Upper lobe of left lung (tissue), 4 donors: ENCODE measurements around the gene TAAR2.

Source experiments
- CTCF ChIP-seq, 6 experiments: fragments of 450-650 bp in 4 of 6; fragments of 200-600 bp in 2 of 6; sonication (generic) in 2 of 6; IDR thresholded peaks; one replicate each; pipeline ENCODE4 v1.5.1; 2016 to 2019; ENCODE audit warnings: antibody characterized with exemption in 6 of 6
- EP300 ChIP-seq, 4 donors: sonication (generic); formaldehyde crosslinking; IDR thresholded peaks; one replicate each; pipeline ENCODE4 v1.5.1; 2017; ENCODE audit warnings: antibody characterized with exemption in 4 of 4, control low read depth in 2 of 4

DNA sequence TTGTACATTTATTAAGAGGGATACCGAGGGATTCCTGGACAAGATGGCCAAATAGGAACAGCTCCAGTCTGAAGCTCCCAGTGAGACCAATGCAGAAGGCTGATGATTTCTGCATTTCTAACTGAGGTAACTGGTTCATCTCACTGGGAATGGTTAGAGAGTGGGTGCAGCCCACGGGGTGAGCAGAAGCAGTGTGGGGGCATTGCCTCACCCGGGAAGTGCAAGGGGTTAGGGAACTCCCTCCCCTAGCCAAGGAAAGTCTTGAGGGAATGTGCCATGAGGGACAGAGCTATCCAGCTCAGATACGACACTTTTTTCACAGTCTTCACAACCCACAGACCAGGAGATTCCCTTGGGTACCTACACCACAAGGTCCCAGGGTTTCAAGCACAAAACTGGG is 10.7 kb upstream of the TAAR2 start:
- TF ChIP-seq CTCF (IDR thresholded peaks at IDR 0.05) (no peak), EP300 (IDR thresholded peaks at IDR 0.05) (no peak)
